ENCODE results near the gene PRRG4.
A peak's percentile ranks its signal among the peaks of the same experiment; 100 is the strongest.
"Not testable (repeated sequence)": the region's sequence is repeated elsewhere in the genome, so short reads cannot be mapped to it uniquely, and the experiment has no call there.

The PRRG4 gene
- long read RNA-seq, full-length matches to known transcripts = 1 of 2 reads
- long read RNA-seq, partial matches to known transcripts = 0 of 2 reads
- long read RNA-seq, other reads (novel, unspliced or antisense) = 1 of 2 reads

DNA sequence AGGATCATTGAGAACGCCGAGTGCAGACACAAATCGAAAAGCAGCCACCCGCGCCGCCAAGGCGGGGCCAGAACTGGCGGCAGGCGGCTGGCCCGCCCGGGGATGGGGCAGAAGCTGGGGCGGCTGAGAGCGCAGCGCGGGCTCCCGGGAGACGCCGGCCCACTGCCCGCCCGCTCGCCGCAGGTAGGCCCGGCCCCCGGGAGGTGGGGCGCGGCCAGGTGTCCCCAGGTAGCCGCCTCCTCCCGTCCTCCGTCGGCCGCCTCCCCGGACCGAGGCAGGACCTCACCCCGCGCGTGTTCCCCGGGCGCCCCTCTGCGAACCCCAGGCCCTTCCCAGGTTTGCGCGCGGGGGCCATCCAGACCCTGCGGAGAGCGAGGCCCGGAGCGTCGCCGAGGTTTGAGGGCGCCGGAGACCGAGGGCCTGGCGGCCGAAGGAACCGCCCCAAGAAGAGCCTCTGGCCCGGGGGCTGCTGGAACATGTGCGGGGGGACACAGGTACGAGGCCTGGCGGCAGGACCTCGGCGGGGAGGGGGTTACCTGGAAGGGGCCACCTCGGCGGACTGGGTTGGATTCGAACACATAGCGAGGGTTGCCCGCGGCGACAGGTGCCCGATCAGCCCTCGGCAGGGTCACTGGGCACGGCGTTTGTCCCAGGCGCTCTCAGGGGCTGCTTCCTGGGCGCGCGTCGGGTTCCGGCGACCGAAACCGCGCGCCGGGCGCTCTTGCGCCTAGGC, at the start of gene PRRG4:
PRRG4 (plus strand) TSS at position 248 of the 733 bp plus-strand sequence. CDS start 603 bp downstream, outside the sequence.
- peak within 1 kb of the TSS; percentile 72 for H3K27ac ChIP-seq (replicated peaks)
- TF ChIP-seq POLR2AphosphoS5 (IDR thresholded peaks at IDR 0.05; ENCODE audit: low read depth) (0 out of 2 replicates have a peak, but pooled peaks have one; percentile 8), SPI1 (IDR thresholded peaks at IDR 0.05; ENCODE audit: borderline replicate concordance, low read depth) (no peak)

DNA sequence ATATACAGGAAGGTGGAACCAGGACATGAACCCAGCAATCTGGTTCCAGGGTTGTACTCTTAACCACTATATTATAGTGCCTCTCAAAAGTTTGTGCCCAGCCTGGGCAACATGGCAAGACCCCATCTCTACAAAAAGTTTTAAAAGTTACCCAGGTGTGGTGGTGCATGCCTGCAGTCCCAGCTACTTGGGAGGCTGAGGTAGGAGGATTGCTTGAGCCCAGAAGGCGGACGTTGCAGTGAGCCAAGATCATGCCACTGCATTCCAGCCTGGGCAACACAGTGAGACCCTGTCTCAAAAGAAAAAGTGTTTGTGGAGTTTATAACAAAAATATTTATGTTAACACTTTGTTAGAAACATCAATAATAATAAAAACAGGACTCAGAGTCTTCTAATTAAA, 48.9 kb upstream of the PRRG4 start:
- not testable (repeated sequence) for DNase-seq (ENCODE audit: low read depth in 1 of 2, low spot score in 1 of 2); H3K27me3 ChIP-seq (ENCODE audit: insufficient read depth, poor library complexity, severe bottlenecking); H3K4me3 ChIP-seq (replicated peaks; ENCODE audit: insufficient read depth, low read length); H3K27ac ChIP-seq (replicated peaks)

More for the DNA sequence above, at the start of gene PRRG4:
- Histone ChIP-seq H3K4me3 (replicated peaks; ENCODE audit: insufficient read depth, low read length) (peak within 1 kb of the TSS; percentile 82), H3K27me3 (ENCODE audit: insufficient read depth, poor library complexity, severe bottlenecking) (no peaks in the 10 kb centered on the region)
- DNase-seq (ENCODE audit: low read depth in 1 of 2, low spot score in 1 of 2) = peak in 1 of 2 experiments; percentile 80

DNA sequence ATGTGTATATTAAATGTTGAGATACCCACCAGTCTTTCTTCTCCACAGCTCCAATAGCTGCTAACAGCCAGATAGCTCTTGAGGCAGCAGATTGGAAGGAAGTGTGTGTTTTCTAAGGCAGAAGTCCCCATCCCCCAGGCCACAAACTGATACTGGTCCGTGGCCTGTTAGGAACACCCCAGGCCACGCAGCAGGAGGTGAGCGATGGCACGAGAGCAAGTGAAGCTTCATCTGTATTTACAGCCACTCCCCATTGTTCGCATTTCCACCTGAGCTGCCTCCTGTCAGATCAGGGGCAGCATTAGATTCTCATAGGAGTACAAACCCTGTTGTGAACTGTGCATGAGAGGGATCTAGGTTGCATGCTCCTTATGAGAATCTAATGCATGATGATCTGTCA, 48.0 kb upstream of the PRRG4 start:
- DNase-seq (ENCODE audit: low read depth in 1 of 2, low spot score in 1 of 2) = no peak
- TF ChIP-seq, protein P1, sequence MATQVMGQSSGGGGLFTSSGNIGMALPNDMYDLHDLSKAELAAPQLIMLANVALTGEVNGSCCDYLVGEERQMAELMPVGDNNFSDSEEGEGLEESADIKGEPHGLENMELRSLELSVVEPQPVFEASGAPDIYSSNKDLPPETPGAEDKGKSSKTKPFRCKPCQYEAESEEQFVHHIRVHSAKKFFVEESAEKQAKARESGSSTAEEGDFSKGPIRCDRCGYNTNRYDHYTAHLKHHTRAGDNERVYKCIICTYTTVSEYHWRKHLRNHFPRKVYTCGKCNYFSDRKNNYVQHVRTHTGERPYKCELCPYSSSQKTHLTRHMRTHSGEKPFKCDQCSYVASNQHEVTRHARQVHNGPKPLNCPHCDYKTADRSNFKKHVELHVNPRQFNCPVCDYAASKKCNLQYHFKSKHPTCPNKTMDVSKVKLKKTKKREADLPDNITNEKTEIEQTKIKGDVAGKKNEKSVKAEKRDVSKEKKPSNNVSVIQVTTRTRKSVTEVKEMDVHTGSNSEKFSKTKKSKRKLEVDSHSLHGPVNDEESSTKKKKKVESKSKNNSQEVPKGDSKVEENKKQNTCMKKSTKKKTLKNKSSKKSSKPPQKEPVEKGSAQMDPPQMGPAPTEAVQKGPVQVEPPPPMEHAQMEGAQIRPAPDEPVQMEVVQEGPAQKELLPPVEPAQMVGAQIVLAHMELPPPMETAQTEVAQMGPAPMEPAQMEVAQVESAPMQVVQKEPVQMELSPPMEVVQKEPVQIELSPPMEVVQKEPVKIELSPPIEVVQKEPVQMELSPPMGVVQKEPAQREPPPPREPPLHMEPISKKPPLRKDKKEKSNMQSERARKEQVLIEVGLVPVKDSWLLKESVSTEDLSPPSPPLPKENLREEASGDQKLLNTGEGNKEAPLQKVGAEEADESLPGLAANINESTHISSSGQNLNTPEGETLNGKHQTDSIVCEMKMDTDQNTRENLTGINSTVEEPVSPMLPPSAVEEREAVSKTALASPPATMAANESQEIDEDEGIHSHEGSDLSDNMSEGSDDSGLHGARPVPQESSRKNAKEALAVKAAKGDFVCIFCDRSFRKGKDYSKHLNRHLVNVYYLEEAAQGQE (IDR thresholded peaks at IDR 0.05; ENCODE audit: insufficient replicate concordance, low read depth) = no peak
- TF ChIP-seq POLR2AphosphoS5 (IDR thresholded peaks at IDR 0.05; ENCODE audit: low read depth) = no peak
- no peak for TF ChIP-seq SPI1 (IDR thresholded peaks at IDR 0.05; ENCODE audit: borderline replicate concordance, low read depth)
- TF ChIP-seq GABPA (IDR thresholded peaks at IDR 0.05; ENCODE audit: low read depth) = no peak
- TF ChIP-seq, protein P2, sequence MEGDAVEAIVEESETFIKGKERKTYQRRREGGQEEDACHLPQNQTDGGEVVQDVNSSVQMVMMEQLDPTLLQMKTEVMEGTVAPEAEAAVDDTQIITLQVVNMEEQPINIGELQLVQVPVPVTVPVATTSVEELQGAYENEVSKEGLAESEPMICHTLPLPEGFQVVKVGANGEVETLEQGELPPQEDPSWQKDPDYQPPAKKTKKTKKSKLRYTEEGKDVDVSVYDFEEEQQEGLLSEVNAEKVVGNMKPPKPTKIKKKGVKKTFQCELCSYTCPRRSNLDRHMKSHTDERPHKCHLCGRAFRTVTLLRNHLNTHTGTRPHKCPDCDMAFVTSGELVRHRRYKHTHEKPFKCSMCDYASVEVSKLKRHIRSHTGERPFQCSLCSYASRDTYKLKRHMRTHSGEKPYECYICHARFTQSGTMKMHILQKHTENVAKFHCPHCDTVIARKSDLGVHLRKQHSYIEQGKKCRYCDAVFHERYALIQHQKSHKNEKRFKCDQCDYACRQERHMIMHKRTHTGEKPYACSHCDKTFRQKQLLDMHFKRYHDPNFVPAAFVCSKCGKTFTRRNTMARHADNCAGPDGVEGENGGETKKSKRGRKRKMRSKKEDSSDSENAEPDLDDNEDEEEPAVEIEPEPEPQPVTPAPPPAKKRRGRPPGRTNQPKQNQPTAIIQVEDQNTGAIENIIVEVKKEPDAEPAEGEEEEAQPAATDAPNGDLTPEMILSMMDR (IDR thresholded peaks at IDR 0.05; ENCODE audit: insufficient read depth, low read length) = no peak
- no peak overlapping the region for H3K27ac ChIP-seq (replicated peaks)
- H3K4me3 ChIP-seq (replicated peaks; ENCODE audit: insufficient read depth, low read length) = no peak overlapping the region
- H3K27me3 ChIP-seq (ENCODE audit: insufficient read depth, poor library complexity, severe bottlenecking) = no peaks in the 10 kb centered on the region

DNA sequence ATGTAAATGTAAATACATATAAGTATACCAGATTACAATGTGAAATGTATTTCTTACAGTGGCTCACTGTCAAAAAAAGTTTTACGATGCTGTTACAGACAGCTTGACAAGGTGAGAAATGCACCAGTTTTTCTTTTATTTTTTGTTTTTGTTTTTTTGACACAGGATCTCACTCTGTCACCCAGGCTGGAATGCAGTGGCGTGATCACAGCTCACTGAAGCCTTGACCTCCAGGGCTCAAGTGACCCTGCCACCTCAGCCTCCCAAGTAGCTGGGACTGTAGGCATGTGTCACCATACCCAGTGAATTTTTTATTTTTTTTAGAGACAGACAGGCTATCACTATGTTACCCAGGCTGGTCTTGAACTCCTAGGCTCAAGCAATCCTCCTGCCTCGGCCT, 44.5 kb upstream of the PRRG4 start:
- Histone ChIP-seq H3K4me3 (replicated peaks; ENCODE audit: insufficient read depth, low read length) (no peak overlapping the region), H3K27me3 (ENCODE audit: insufficient read depth, poor library complexity, severe bottlenecking) (no peaks in the 10 kb centered on the region), H3K27ac (replicated peaks) (no peak overlapping the region)
- DNase-seq (ENCODE audit: low read depth in 1 of 2, low spot score in 1 of 2) = no peak
- TF ChIP-seq GABPA (IDR thresholded peaks at IDR 0.05; ENCODE audit: low read depth) (no peak), SPI1 (IDR thresholded peaks at IDR 0.05; ENCODE audit: borderline replicate concordance, low read depth) (no peak), POLR2AphosphoS5 (IDR thresholded peaks at IDR 0.05; ENCODE audit: low read depth) (no peak)
- TF ChIP-seq, protein P2 (IDR thresholded peaks at IDR 0.05; ENCODE audit: insufficient read depth, low read length) = no peak
- TF ChIP-seq, protein P1 (IDR thresholded peaks at IDR 0.05; ENCODE audit: insufficient replicate concordance, low read depth) = no peak

Measured in HL-60 (cell line).